HG03159 (cell line): ENCODE data around the gene FCGR2B.
"Not testable (repeated sequence)": the region's sequence is repeated elsewhere in the genome, so short reads cannot be mapped to it uniquely, and the experiment has no call there.

Experiments used
- ATAC-seq: cut with Tn5 transposase; IDR thresholded peaks from one replicate; pipeline ENCODE4 v1.9.1; 2021; ENCODE audit warnings: mild to moderate bottlenecking, moderate library complexity; ENCODE audit not compliant: unreplicated experiment

FCGR2B gene

DNA sequence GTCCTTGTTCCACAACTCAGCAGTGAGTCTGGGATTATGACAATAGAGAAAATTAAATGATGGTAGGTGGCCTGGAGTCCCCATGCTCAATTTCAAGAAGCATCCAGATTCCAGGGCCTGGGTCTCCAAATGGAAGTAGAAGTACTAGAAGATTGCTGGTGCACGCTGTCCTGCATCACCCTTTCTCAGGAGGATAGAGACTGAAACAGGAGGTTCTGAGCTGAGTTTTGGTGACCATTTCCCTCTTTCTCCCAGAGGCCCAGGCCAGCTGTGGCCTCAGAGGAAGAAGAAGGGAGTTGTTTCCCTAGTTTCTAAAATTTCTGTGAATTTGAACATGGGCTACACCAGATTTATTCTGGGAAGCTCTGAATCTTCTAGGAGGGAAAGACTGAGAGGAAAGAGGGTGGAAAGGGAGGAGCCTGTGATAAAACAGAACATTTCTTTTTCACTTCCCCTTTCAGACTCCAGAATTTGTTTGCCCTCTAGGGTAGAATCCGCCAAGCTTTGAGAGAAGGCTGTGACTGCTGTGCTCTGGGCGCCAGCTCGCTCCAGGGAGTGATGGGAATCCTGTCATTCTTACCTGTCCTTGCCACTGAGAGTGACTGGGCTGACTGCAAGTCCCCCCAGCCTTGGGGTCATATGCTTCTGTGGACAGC is at the start of gene FCGR2B:
Gene FCGR2B (plus strand): TSS at position 460 of the 656 bp plus-strand sequence. CDS start 99 bp downstream, at position 559.
- peak; percentile 57 for ATAC-seq

GRCh38 chr1:161616417-161616816 is 46.5 kb upstream of the FCGR2B start:
- ATAC-seq: not testable (repeated sequence)

DNA sequence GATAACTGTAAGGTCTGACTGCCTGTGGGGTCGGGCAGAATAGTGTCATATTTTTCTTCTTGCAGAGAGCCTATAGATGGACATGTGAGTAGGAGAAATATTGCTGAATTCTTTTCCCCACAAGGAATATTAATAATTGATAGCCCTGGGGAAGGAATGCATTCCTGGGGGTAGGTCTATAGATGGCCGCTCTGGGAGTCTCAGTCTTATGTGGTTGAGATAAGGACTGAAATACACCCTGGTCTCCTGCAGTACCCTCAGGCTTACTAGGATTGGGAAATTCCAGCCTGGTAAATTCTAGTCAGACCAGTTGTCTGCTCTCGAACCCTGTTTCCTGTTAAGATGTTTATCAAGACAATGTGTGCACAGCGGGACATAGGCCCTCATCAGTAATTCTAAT is 44.4 kb upstream of the FCGR2B start:
- not testable (repeated sequence) for ATAC-seq

DNA sequence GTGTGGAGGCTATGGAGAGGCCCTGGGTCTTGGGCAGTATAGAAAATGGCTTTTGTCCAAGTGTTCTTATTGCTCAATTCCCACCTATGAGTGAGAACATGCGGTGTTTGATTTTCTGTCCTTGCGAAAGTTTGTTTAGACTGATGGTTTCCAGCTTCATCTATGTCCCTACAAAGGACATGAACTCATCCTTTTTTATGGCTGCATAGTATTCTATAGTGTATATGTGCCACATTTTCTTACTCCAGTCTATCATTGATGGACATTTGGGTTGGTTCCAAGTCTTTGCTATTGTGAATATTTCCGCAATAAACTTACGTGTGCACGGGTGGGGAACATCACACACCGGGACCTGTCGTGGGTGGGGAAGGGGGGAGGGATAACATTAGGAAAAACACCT is 42.5 kb upstream of the FCGR2B start:
- ATAC-seq: not testable (repeated sequence)

- ATAC-seq: not testable (repeated sequence)
Observed at GRCh38 chr1:161621181-161622000, 41.6 kb upstream of the FCGR2B start.

GRCh38 chr1:161622054-161622453 is 40.9 kb upstream of the FCGR2B start:
- ATAC-seq: not testable (repeated sequence)

DNA sequence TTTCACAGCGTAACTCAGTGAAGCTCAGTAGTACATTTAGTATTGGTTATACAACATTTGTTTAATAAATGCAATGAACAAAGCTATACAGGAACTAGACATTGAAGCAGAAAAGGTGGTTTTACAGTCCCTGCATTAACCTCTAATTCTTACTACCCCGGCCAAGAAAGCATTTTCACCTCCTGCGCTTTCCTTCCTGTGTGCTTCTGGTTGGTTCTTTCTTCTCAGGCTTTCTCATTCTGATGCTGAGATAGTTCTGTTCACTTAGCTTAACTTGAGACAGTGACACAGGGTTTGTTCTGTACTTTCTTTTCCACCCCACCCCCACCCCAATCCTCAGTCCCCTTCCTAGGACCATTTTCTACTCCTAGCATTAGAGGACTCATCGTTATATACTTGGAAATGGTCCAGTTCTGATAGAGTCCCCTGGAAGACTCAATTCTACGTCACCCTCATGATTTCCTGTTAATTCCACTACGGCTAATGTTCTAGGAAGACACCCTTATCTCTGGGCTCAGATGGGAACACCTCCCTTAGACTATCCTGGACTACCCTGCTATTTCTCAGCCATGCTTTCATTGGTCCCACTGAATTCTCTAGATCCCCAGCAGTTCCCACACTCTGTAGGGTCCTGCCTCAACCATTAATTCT is 39.4 kb upstream of the FCGR2B start:
- ATAC-seq: peak; percentile 41

- ATAC-seq: not testable (repeated sequence)
Observed at GRCh38 chr1:161624605-161625004, 38.3 kb upstream of the FCGR2B start.

- not testable (repeated sequence) for ATAC-seq
Observed at GRCh38 chr1:161626445-161627146, 36.3 kb upstream of the FCGR2B start.

- ATAC-seq: not testable (repeated sequence)
Observed at GRCh38 chr1:161630128-161630742, 32.7 kb upstream of the FCGR2B start.

- ATAC-seq: no peak
Observed at GRCh38 chr1:161631076-161631475, 31.9 kb upstream of the FCGR2B start, which contains the start of gene FCGR3B. Gene FCGR3B (minus strand): TSS chr1:161631176. CDS start chr1:161631094, 82 bp downstream.

GRCh38 chr1:161634993-161635392 is 27.9 kb upstream of the FCGR2B start:
- ATAC-seq: not testable (repeated sequence)

- not testable (repeated sequence) for ATAC-seq
Observed at GRCh38 chr1:161636189-161636782, 26.7 kb upstream of the FCGR2B start.

GRCh38 chr1:161636976-161637375 is 26.0 kb upstream of the FCGR2B start:
- ATAC-seq: not testable (repeated sequence)

- ATAC-seq: not testable (repeated sequence)
Observed at GRCh38 chr1:161638251-161638993, 24.5 kb upstream of the FCGR2B start.

DNA sequence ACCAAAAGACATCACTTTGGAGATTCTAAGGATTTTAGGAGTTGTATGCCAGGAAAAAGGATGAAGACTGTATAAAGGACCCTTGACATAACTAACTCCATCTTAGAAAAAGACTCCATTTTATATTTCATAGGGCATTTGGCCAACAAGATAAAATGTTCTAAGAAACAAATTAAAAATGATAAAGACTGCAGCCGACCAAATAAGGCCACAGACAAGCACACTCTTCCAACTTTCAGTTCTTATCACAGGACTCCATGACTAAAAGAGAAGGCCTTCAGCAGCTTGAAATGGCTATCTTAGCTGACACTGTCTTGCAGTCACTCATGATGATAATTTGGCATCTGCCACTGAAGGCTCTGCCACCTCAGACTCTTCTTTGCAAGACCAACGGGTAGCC is 23.7 kb upstream of the FCGR2B start:
- not testable (repeated sequence) for ATAC-seq

DNA sequence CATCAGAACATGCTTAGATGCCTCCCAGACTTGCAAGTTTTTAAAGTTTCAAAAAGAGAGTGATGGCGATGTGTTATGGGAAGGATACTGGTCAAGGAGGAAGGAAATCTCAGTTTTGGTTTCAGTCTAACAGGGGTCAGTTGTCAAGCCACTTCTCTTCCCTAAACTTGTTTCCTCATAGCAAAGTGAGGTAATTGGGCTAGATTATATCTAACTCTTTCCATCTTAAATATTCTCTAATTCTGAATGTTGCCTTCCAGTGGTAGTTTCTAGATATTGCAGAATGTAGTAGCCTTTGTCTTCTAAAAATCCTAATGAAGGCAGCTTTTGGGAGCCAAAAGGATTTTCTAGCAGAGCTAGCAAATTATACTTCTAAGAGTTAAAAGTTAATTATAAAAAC is 20.2 kb upstream of the FCGR2B start:
- not testable (repeated sequence) for ATAC-seq

DNA sequence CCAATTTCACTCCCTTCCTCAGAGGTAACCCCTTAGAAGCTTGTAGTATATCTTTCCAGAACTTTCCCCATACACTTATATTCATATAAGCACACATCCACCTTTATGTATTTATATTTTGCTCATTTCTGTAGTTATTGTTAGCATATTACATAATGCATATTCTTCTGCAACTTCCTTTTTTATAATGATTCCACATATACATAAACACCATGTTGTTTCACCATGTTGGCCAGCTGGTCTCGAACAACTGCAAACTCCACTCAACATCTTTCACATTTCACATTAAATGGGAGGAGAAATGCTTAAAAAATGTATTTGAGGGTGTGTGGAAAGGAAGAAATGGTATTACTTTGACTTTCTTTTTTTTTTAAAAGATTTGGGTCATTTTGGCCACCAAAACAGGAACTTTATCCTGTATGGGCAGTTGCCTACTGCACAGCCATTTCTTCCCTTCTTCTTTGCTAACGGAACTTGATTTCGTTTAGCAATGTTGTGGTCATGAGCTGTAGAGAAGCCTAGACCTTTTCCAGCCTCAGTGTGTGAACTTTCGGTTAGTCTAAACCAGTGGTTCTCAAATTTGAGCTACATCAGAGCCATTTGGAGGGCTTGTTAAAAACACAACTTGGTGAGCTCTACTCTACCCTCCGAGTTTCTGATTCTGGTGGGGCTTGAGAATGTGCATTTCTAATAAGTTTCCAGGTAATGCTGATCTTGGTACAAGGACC is 19.3 kb upstream of the FCGR2B start:
- ATAC-seq: not testable (repeated sequence)
